ENCODE results near the gene CPA1. TPM values are rescaled to one million over a fixed set of nuclear protein-coding genes. Genes with fewer than 3 reads are reported as not detected.

Gene CPA1
- total and polyA plus RNA-seq, 2 of the 4 experiments (the other 2 are of a cell fraction) = not detected

GRCh38 chr7:130333832-130334231 lies 46.5 kb upstream of the CPA1 start:
- BruUV-seq (replicated peaks) = no TSS peak
- H3K79me1 ChIP-seq (ENCODE audit: low read depth in 1 of 2, low read length in 2 of 2) = no peaks in the 10 kb centered on the region
- ChIA-PET CTCF (no interaction called here), POLR2A (ENCODE audit: unreplicated experiment) (no interaction called here)
- no peak overlapping the region for H3K14ac ChIP-seq (replicated peaks; ENCODE audit: low read depth, low read length)
- no peaks in the 10 kb centered on the region for H3K27me3 ChIP-seq (ENCODE audit: control insufficient read depth, insufficient read depth, low read length)
- no peak overlapping the region for H3K27ac ChIP-seq (ENCODE audit: insufficient read depth, low read length)
- H4K8ac ChIP-seq (ENCODE audit: low read depth in 2 of 2, low read length in 2 of 2) = no peak overlapping the region
- no peak overlapping the region for H3K18ac ChIP-seq (ENCODE audit: low read depth, low read length)
- no peak overlapping the region for H2BK120ac ChIP-seq (ENCODE audit: low read depth, low read length)
- H2BK5ac ChIP-seq (ENCODE audit: low read depth, low read length, poor library complexity, severe bottlenecking) = no peak overlapping the region
- dilution Hi-C loops (cut with HindIII; ENCODE audit: low sequenced_read_pairs, unreplicated experiment) = no loop called here
- H2AK5ac ChIP-seq (ENCODE audit: low read depth, low read length) = no peak overlapping the region
- TF ChIP-seq BHLHE40 (IDR thresholded peaks at IDR 0.05; ENCODE audit: low read depth, low read length) (no peak), NFE2L2 (IDR thresholded peaks at IDR 0.05; ENCODE audit: low read depth, low read length) (no peak)
- no peak overlapping the region for H3K4ac ChIP-seq (ENCODE audit: low read depth, low read length)
- peaks cover 4% of the 10 kb centered on the region; the same call in 1 of the 2 replicates for H3K9me1 ChIP-seq (ENCODE audit: insufficient read depth, low read length)
- H2BK20ac ChIP-seq (ENCODE audit: low read depth, low read length) = no peak overlapping the region
- no peak overlapping the region for H3K56ac ChIP-seq (ENCODE audit: extremely low read depth, insufficient read depth, low read length)
- H3K4me3 ChIP-seq (ENCODE audit: insufficient read depth, low read depth, low read length) = no peak overlapping the region
- H3K36me3 ChIP-seq (ENCODE audit: control insufficient read depth, insufficient read depth, low read length) = no peaks in the 10 kb centered on the region
- H2BK15ac ChIP-seq (ENCODE audit: low read depth, low read length) = no peak overlapping the region
- no peak overlapping the region for H2AK9ac ChIP-seq (replicated peaks; ENCODE audit: low read depth, low read length, poor library complexity)
- WGBS, 2 experiments (ENCODE audit: extremely low coverage in 2 of 2, insufficient read length in 1 of 2) = no CpG with 5 or more reads among the region's 2 CpGs
- H3K23ac ChIP-seq (ENCODE audit: low read depth, low read length) = no peak overlapping the region
- H3K4me1 ChIP-seq (ENCODE audit: control insufficient read depth, insufficient read depth, low read length) = no peaks in the 10 kb centered on the region
- no peaks in the 10 kb centered on the region for H4K20me1 ChIP-seq (ENCODE audit: insufficient read depth, low read length)
- intact Hi-C loops (cut with micrococcal nuclease) = no loop called here
- no peak overlapping the region for H4K91ac ChIP-seq (ENCODE audit: insufficient read depth, low read depth, low read length)
- no peak overlapping the region for H4K5ac ChIP-seq (ENCODE audit: low read depth, low read length)
- ATAC-seq (ENCODE audit: low read depth) (no peak), DNase-seq (no peak)
- H2AFZ ChIP-seq (replicated peaks; ENCODE audit: low read length, poor library complexity) = no peak overlapping the region
- no peak overlapping the region for H3K9ac ChIP-seq (ENCODE audit: low read depth, low read length)
- H3K4me2 ChIP-seq (ENCODE audit: low read depth, low read length) = no peak overlapping the region
- in situ Hi-C loops (cut with MboI; ENCODE audit: low sequenced_read_pairs) = no loop called here
- no peaks in the 10 kb centered on the region for H3K9me3 ChIP-seq (ENCODE audit: control insufficient read depth, insufficient read depth, low read length)

All from IMR-90 (cell line).